ENCODE data around the gene SERPINI1. TPM values are rescaled to one million over a fixed set of nuclear protein-coding genes. Genes with fewer than 3 reads are reported as not detected.

Gene SERPINI1
- total and polyA plus RNA-seq, 10 donors: 5.3 to 13.6 (median 9.0) TPM

DNA sequence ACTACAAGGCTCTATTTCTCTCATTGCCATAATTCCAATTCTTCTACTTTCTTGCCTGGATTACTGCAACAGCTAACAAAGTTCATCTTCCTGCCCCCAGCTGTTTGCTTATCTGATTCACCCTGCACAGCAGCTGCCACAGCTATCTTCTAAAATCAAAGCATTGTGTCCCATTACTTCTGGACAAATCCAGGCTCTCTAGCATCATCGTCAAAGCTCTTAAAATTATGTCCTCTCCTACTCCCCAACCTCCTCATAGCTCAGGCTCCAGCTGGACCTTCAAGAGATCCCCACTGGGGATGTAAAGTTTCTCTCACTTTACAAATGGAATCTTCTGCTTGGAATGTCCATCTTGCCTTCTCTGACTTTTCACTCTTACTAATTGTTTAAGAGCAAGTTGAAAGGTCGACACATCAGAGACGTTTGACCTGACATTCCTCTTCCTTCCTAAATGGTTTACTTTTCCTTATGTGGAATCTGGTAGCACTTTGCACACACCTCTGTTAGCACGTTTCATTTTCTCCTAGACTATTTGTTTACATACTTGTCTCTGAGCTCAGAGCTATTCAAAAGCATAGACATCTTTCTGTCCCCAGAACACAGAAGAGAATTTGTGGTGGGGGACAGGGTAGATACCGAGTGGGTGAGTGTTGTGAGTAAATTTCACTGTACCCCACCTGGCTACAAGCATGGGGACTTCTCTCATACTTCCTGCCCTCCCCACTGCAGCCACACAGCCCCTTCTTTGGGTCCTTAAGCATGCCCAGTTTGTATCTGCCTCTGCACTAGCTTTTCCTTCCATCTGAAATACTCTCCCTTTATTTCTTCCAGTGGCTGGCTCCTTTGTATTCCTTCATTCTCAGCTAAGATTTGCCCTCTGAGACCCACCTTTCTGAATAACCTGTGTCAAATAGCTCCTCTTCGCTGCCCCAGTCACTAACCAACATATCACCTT is 77.9 kb downstream of the SERPINI1 start:
- Histone ChIP-seq H3K27me3 (replicated peaks in 1 of 7) (no peaks in the 10 kb centered on the region), H3K27ac (no peak overlapping the region), H3K36me3 (no peaks in the 10 kb centered on the region), H3K4me3 (no peak overlapping the region), H3K4me1 (no peaks in the 10 kb centered on the region), H3K9me3 (no peaks in the 10 kb centered on the region)
- TF ChIP-seq, protein P1, sequence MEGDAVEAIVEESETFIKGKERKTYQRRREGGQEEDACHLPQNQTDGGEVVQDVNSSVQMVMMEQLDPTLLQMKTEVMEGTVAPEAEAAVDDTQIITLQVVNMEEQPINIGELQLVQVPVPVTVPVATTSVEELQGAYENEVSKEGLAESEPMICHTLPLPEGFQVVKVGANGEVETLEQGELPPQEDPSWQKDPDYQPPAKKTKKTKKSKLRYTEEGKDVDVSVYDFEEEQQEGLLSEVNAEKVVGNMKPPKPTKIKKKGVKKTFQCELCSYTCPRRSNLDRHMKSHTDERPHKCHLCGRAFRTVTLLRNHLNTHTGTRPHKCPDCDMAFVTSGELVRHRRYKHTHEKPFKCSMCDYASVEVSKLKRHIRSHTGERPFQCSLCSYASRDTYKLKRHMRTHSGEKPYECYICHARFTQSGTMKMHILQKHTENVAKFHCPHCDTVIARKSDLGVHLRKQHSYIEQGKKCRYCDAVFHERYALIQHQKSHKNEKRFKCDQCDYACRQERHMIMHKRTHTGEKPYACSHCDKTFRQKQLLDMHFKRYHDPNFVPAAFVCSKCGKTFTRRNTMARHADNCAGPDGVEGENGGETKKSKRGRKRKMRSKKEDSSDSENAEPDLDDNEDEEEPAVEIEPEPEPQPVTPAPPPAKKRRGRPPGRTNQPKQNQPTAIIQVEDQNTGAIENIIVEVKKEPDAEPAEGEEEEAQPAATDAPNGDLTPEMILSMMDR (IDR thresholded peaks at IDR 0.05 in 8 of 11, conservative IDR thresholded peaks at IDR 0.05 in 3 of 11): no peak
- TF ChIP-seq POLR2A (IDR thresholded peaks at IDR 0.05) (no peak), POLR2AphosphoS5 (IDR thresholded peaks at IDR 0.05) (no peak)
- no peak for DNase-seq
- 63 to 78% (median 73%) methylated on average over 6 of the region's 6 CpGs for WGBS, 5 donors
- intact Hi-C loops (cut with DNase I; ENCODE audit: low total_unique reads): no loop called here

DNA sequence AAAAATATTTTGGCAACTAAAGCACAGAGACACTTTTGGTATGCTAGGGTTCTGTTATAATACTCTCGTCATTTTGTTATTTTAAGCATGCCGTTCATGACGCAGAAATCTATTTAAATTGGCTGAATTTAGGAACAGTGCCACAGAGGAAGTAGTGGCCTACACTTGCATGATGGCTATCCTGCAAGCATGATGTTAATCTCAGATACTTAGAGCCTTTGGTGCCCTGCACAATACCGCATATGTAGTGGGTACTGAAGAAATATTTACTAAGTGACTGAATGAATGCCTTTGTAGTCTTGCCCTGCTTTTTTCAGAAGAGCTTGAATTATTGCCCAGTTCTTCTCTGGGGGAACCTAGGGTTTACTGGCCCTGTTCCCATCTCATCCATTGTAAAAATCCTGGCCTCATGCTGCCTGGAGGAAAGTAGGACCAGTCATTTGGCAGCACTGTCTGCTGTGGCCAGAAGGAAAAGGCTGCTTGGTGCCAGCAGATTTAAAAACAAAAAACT is 79.0 kb downstream of the SERPINI1 start:
- intact Hi-C loops (cut with DNase I; ENCODE audit: low total_unique reads): no loop called here
- TF ChIP-seq, protein P1 (IDR thresholded peaks at IDR 0.05 in 8 of 11, conservative IDR thresholded peaks at IDR 0.05 in 3 of 11): no peak
- TF ChIP-seq POLR2AphosphoS5 (IDR thresholded peaks at IDR 0.05): no peak
- no peak for TF ChIP-seq POLR2A (IDR thresholded peaks at IDR 0.05)
- no peak for DNase-seq
- no peak overlapping the region for H3K27ac ChIP-seq
- no peak overlapping the region for H3K4me3 ChIP-seq
- WGBS, 5 donors: 70 to 79% (median 73%) methylated on average over 4 of the region's 4 CpGs
- H3K36me3 ChIP-seq: no peaks in the 10 kb centered on the region
- H3K27me3 ChIP-seq (replicated peaks in 1 of 7): no peaks in the 10 kb centered on the region
- H3K4me1 ChIP-seq: no peaks in the 10 kb centered on the region
- no peaks in the 10 kb centered on the region for H3K9me3 ChIP-seq

DNA sequence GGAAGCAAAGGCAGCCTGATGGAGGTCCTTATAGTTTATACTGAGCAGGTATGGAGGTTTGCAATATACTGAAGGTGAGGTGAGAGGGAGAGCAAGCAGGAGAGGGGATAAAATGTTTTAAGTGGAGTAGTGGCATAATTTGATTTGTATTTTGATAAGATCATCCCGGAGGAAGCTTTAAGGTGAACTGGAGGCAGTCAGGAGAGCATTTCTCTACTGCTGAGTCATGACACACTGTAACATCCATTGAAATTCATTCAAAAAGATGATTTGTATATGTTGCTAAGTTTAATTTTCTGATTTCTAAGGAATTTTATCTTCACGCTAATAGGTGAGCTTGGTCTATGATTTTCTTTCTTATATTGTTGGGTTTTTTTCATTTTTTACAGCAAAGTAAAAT is 81.4 kb downstream of the SERPINI1 start:
- H3K27ac ChIP-seq: no peak overlapping the region
- intact Hi-C loops (cut with DNase I; ENCODE audit: low total_unique reads): no loop called here
- DNase-seq: no peak
- no peaks in the 10 kb centered on the region for H3K4me1 ChIP-seq
- H3K4me3 ChIP-seq: no peak overlapping the region
- H3K9me3 ChIP-seq: no peaks in the 10 kb centered on the region
- 70 to 96% (median 95%) methylated on average over 2 of the region's 2 CpGs for WGBS, 5 donors
- H3K36me3 ChIP-seq: peaks cover 0 to 13% (median 0%) of the 10 kb centered on the region in 6 donors
- no peaks in the 10 kb centered on the region for H3K27me3 ChIP-seq (replicated peaks in 1 of 7)
- TF ChIP-seq POLR2A (IDR thresholded peaks at IDR 0.05) (no peak), POLR2AphosphoS5 (IDR thresholded peaks at IDR 0.05) (no peak)
- TF ChIP-seq, protein P1 (IDR thresholded peaks at IDR 0.05 in 8 of 11, conservative IDR thresholded peaks at IDR 0.05 in 3 of 11): no peak

Data from spleen (tissue), 11 donors.